IPS-18c (cell line): ENCODE data around the gene AP2M1.

Source experiments
- H3K4me3 ChIP-seq: 2 replicates; pipeline ENCODE4 v1.7.0; 2013; ENCODE audit warnings: low read depth, mild to moderate bottlenecking, low read length, moderate library complexity; ENCODE audit not compliant: insufficient read depth
- H3K9me3 ChIP-seq: one replicate; pipeline ENCODE4 v1.6.1; 2013; ENCODE audit warnings: mild to moderate bottlenecking, low read length, moderate library complexity; ENCODE audit not compliant: control insufficient read depth, insufficient read depth

The AP2M1 gene

GRCh38 chr3:184192889-184193288 lies 18.2 kb downstream of the AP2M1 start:
- Histone ChIP-seq H3K4me3 (no peak overlapping the region), H3K9me3 (no peaks in the 10 kb centered on the region)

- H3K4me3 ChIP-seq, result no peak overlapping the region
Measured at GRCh38 chr3:184193991-184194539, 19.4 kb downstream of the AP2M1 start.

DNA sequence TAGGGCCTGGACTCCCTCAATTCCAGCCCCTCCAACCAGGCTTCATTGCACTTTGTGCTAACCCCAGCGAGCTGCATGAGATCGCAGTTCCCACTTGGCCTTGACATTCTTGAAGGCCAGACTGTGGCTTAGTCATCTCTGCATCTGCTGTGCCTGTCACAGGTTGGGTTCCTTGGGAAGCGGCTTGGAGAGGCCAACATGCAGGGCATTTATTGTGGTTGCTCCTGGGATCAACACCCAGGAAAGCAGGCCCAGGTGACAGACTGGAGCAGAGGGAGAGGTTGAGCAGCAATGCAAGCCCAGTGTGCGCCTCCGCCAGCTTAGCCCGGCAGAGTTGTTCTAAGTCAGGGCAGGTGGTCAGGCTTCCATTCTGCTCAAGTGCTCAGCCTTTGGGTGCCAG lies 21.9 kb downstream of the AP2M1 start:
- no peak overlapping the region for H3K4me3 ChIP-seq
- no peaks in the 10 kb centered on the region for H3K9me3 ChIP-seq

More at GRCh38 chr3:184193991-184194539, 19.4 kb downstream of the AP2M1 start:
- no peaks in the 10 kb centered on the region for H3K9me3 ChIP-seq

GRCh38 chr3:184198509-184198908 lies 23.9 kb downstream of the AP2M1 start:
- H3K4me3 ChIP-seq, result no peak overlapping the region
- no peaks in the 10 kb centered on the region for H3K9me3 ChIP-seq

DNA sequence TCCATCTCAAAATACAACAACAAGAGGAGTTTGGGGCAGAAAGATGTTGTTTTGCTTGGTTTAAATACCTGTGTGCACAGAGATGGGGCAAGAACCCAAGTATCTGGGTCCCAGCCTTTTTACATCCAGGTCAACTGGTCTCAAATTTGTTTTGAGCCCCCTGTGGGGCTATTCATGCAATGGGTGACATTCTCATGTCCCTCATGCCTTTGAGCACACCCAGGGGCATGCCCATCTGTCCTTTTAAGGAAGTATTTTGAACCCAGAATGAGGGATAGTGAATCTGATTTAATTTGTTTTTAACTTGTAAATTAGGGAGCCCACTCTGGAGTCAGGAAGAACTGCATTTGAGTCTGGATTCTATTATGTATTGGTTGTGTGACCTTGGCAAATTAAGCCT lies 26.2 kb downstream of the AP2M1 start:
- Histone ChIP-seq H3K4me3 (no peak overlapping the region), H3K9me3 (no peaks in the 10 kb centered on the region)

GRCh38 chr3:184203526-184203925 lies 28.9 kb downstream of the AP2M1 start:
- no peak overlapping the region for H3K4me3 ChIP-seq
- H3K9me3 ChIP-seq, result no peaks in the 10 kb centered on the region

DNA sequence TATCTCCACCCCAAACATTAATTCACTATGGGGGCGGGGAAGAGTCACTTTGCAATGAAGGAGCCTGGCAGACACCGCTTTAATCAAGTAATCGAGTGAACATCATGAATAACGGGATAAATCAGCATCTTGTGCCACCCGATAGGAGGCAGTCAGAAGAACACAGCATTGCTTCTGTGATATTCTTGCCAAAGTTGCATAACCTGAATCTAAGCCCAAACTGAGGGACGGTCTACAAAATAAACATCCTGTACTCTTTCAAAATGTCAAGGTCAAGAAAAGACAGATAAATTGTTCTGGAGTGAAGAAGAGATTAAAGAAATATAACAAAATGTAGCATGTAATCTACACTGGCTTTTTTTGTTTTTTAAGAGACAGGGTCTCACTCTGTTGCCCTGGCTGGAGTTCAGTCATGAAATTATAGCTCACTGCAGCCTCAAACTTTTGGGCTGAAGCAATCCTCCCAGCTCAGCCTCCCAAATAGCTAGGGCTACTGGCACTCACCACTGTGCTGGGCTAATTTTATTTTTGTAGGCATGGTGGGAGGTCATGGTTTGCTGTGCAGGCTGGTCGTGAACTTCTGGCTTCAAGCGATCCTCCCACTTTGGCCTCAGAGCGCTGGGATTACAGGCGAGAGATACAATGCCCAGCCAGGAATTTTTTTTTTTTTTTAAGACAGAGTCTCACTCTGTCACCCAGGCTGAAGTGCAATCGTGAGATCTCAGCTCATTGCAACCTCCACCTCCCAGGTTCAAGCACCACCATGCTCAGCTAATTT lies 34.7 kb downstream of the AP2M1 start:
- Histone ChIP-seq H3K9me3 (no peaks in the 10 kb centered on the region), H3K4me3 (no peak overlapping the region)

DNA sequence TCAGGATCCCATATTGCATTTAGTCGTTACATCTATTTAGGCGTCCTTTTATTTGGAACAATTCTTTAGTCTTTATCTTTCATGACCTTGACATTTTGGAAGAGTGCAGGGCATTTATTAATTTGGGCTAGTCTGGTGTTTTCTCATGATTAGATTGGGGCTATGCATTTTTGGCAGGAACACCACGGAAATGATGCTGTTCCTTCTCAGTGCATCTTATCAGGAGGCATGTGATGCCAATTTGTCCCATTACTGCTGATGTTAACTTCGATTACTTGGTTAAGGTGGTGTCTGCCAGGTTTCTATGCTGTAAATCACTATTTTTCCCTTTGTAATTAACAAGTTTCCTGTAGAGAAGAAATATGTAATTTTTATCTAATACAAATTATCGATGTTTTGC lies 36.6 kb downstream of the AP2M1 start:
- no peaks in the 10 kb centered on the region for H3K9me3 ChIP-seq
- no peak overlapping the region for H3K4me3 ChIP-seq

- Histone ChIP-seq H3K9me3 (no peaks in the 10 kb centered on the region), H3K4me3 (no peak overlapping the region)
Measured at GRCh38 chr3:184211718-184212117, 37.1 kb downstream of the AP2M1 start.

DNA sequence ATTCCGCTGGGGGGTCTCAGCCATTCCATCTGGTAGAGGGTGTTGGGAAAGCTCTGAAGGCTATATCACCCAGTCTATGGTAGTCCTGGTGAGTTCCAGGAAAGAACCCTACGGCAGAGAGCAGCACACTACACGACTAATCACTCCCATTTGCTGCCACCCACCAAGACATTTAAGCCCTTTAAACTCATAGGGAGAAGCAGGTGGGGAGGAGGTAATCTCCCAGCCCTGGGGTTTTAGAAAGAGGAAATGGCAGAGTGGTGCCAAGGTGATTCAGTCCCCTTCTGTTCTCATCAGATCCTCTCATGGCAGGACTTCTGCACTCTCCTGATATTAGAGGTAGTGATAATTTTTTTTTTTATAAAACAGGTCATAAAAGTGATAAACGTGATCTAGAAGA lies 44.2 kb downstream of the AP2M1 start:
- no peaks in the 10 kb centered on the region for H3K9me3 ChIP-seq
- H3K4me3 ChIP-seq, result no peak overlapping the region

DNA sequence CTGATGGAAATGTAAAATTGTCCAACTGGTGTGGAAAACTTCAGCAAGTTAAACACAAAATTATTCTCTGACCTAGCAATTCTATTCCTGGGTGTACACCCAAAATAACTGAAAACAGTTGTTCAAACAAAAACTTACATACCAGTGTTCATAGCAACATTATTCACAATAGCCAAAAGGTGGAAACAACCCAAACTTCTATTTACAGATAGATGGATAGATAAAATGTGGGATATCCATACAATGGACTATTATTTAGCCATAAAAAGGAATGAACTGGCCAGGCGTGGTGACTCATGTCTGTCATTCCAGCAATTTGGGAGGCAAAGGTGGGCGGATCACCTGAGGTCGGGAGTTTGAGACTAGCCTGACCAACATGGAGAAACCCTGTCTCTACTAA lies 47.9 kb downstream of the AP2M1 start:
- Histone ChIP-seq H3K4me3 (no peak overlapping the region), H3K9me3 (no peaks in the 10 kb centered on the region)

DNA sequence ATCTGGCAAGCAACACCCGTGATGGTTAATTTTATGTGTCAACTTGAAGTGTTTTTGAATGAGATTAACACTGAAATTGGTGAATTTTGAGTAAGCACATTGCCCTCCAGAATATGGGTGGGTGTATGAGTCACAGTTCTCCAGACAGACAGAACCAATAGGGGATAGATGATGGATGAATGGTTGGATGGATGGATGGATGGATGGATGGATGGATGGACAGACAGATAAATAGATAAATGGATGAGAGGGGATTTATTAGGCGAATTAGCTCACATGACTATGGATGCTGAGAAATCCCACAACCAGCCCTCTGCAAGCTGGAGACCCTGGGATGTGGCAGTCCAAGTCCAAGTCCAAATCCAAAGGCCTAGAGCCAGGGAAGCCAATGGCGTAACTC lies 49.3 kb downstream of the AP2M1 start:
- Histone ChIP-seq H3K4me3 (no peak overlapping the region), H3K9me3 (no peaks in the 10 kb centered on the region)

- Histone ChIP-seq H3K9me3 (peaks cover 2% of the 10 kb centered on the region), H3K4me3 (no peak overlapping the region)
Measured at GRCh38 chr3:184227481-184227935, 52.9 kb downstream of the AP2M1 start.

- Histone ChIP-seq H3K9me3 (peaks cover 2% of the 10 kb centered on the region), H3K4me3 (peak overlapping the region; percentile 60; the same call in 1 of the 2 replicates)
Measured at GRCh38 chr3:184228376-184229137, 53.9 kb downstream of the AP2M1 start.

GRCh38 chr3:184229394-184230080 lies 54.9 kb downstream of the AP2M1 start, which contains the start of gene VWA5B2:
TSS of gene VWA5B2 (plus strand) at chr3:184229585. CDS start at chr3:184230529, 944 bp downstream.
- H3K4me3 ChIP-seq, result peak within 1 kb of the TSS; percentile 60
- peaks cover 2% of the 10 kb centered on the region for H3K9me3 ChIP-seq

GRCh38 chr3:184230081-184230602 lies 55.5 kb downstream of the AP2M1 start:
- Histone ChIP-seq H3K4me3 (peak overlapping the region; percentile 60; the same call in 1 of the 2 replicates), H3K9me3 (peaks cover 5% of the 10 kb centered on the region)
